ENCODE measurements around the gene RGS6. TPM values are rescaled to one million over a fixed set of nuclear protein-coding genes. Genes with fewer than 3 reads are reported as not detected.
A peak's percentile ranks its signal among the peaks of the same experiment; 100 is the strongest.

Gene RGS6
- total RNA-seq, 6 donors from 2014 or later: 0.83 to 12.9 (median 2.2) TPM; not detected in 1

DNA sequence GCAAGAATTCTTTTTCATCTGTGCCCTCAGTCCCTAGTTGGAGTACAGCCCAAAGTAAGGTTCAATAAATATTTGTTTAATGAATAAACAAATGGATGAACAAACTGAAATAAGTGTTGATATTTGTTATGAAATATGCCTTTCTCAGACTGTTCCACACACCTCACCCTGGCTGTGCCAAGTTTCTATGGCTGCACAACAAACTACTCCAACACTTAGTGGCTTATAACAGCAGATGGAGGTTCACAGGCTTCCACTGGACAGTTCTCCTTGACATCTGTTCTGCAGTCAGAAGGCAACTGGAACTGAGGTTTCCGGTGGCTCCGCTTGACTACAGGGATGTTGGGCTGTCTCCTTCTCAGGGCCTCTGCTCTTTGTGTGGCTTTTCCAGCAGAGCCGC is 197.1 kb downstream of the RGS6 start:
- TF ChIP-seq POLR2A (IDR thresholded peaks at IDR 0.05) (no peak), EP300 (IDR thresholded peaks at IDR 0.05) (no peak), POLR2AphosphoS5 (IDR thresholded peaks at IDR 0.05) (no peak)
- TF ChIP-seq, protein P1, sequence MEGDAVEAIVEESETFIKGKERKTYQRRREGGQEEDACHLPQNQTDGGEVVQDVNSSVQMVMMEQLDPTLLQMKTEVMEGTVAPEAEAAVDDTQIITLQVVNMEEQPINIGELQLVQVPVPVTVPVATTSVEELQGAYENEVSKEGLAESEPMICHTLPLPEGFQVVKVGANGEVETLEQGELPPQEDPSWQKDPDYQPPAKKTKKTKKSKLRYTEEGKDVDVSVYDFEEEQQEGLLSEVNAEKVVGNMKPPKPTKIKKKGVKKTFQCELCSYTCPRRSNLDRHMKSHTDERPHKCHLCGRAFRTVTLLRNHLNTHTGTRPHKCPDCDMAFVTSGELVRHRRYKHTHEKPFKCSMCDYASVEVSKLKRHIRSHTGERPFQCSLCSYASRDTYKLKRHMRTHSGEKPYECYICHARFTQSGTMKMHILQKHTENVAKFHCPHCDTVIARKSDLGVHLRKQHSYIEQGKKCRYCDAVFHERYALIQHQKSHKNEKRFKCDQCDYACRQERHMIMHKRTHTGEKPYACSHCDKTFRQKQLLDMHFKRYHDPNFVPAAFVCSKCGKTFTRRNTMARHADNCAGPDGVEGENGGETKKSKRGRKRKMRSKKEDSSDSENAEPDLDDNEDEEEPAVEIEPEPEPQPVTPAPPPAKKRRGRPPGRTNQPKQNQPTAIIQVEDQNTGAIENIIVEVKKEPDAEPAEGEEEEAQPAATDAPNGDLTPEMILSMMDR (IDR thresholded peaks at IDR 0.05): no peak
- ATAC-seq (ENCODE audit: low FRiP score in 2 of 2): no peak
- Histone ChIP-seq H3K36me3 (no peaks in the 10 kb centered on the region), H3K9me3 (peaks cover 0 to 6% (median 0%) of the 10 kb centered on the region in 4 donors), H3K4me3 (no peak overlapping the region), H3K4me1 (peaks cover 0 to 19% (median 4%) of the 10 kb centered on the region in 4 donors), H3K27me3 (no peaks in the 10 kb centered on the region), H3K27ac (no peak overlapping the region)
- DNase-seq: peak in 1 of 2 donors; percentile 21
- 73 to 89% methylated on average over 3 of the region's 3 CpGs for WGBS, 2 donors

GRCh38 chr14:72141084-72141483 is 208.9 kb downstream of the RGS6 start:
- 95% methylated on average over 2 of the region's 2 CpGs for WGBS, 2 donors
- H3K27ac ChIP-seq: no peak overlapping the region
- no peak for ATAC-seq (ENCODE audit: low FRiP score in 2 of 2)
- TF ChIP-seq POLR2AphosphoS5 (IDR thresholded peaks at IDR 0.05) (no peak), POLR2A (IDR thresholded peaks at IDR 0.05) (no peak), EP300 (IDR thresholded peaks at IDR 0.05) (no peak)
- TF ChIP-seq, protein P1 (IDR thresholded peaks at IDR 0.05): no peak
- H3K27me3 ChIP-seq: no peaks in the 10 kb centered on the region
- H3K9me3 ChIP-seq: no peaks in the 10 kb centered on the region
- no peak overlapping the region for H3K4me3 ChIP-seq
- no peaks in the 10 kb centered on the region for H3K4me1 ChIP-seq
- no peaks in the 10 kb centered on the region for H3K36me3 ChIP-seq
- DNase-seq: no peak

DNA sequence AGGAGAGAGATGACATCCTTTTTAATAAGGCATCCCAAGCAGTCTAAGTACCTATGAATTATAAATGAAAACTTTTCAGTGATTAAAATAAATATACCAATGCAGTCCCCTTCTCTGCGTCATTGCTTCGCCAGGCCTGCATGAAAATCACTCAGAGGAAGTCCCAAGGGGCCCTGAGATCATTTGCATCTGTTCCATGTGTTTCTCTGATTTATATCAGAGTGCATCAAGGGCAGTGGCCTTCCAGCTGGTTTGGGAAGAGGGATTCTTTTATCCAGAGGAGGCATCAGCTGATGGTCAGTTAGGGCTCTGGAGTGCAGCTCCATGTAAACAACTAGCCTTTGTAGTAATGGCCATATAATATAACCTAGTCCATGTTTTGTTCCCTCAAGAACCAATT is 210.1 kb downstream of the RGS6 start:
- 84 to 85% methylated on average over 2 of the region's 2 CpGs for WGBS, 2 donors
- H3K27me3 ChIP-seq: no peaks in the 10 kb centered on the region
- no peak for ATAC-seq (ENCODE audit: low FRiP score in 2 of 2)
- H3K4me1 ChIP-seq: no peaks in the 10 kb centered on the region
- no peak overlapping the region for H3K4me3 ChIP-seq
- H3K9me3 ChIP-seq: no peaks in the 10 kb centered on the region
- no peak for TF ChIP-seq POLR2AphosphoS5 (IDR thresholded peaks at IDR 0.05)
- no peak for TF ChIP-seq POLR2A (IDR thresholded peaks at IDR 0.05)
- TF ChIP-seq, protein P1 (IDR thresholded peaks at IDR 0.05): no peak
- no peak for TF ChIP-seq EP300 (IDR thresholded peaks at IDR 0.05)
- no peak overlapping the region for H3K27ac ChIP-seq
- DNase-seq: no peak
- no peaks in the 10 kb centered on the region for H3K36me3 ChIP-seq

DNA sequence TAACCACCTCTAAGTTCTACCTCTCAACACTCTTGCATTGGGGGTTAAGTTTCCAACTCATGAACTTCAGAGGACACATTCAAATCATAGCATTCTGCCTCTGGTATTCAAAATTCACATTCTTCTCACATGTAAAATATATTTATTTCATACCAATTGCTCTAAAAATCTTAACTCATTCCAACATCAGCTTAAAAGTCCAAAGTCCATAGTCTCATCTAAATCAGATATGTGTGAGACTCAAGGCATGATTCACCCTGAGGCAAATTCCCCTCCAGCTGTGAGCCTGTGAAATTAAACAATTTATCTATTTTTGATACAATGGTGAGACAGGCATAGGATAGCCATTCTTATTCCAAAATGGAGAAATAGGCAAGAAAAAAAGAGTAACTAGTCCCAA is 214.0 kb downstream of the RGS6 start:
- Histone ChIP-seq H3K27ac (no peak overlapping the region), H3K4me3 (no peak overlapping the region), H3K36me3 (no peaks in the 10 kb centered on the region), H3K4me1 (no peaks in the 10 kb centered on the region), H3K27me3 (no peaks in the 10 kb centered on the region), H3K9me3 (no peaks in the 10 kb centered on the region)
- no peak for DNase-seq
- TF ChIP-seq EP300 (IDR thresholded peaks at IDR 0.05) (no peak), POLR2AphosphoS5 (IDR thresholded peaks at IDR 0.05) (no peak), POLR2A (IDR thresholded peaks at IDR 0.05) (no peak)
- TF ChIP-seq, protein P1 (IDR thresholded peaks at IDR 0.05): no peak
- no peak for ATAC-seq (ENCODE audit: low FRiP score in 2 of 2)

DNA sequence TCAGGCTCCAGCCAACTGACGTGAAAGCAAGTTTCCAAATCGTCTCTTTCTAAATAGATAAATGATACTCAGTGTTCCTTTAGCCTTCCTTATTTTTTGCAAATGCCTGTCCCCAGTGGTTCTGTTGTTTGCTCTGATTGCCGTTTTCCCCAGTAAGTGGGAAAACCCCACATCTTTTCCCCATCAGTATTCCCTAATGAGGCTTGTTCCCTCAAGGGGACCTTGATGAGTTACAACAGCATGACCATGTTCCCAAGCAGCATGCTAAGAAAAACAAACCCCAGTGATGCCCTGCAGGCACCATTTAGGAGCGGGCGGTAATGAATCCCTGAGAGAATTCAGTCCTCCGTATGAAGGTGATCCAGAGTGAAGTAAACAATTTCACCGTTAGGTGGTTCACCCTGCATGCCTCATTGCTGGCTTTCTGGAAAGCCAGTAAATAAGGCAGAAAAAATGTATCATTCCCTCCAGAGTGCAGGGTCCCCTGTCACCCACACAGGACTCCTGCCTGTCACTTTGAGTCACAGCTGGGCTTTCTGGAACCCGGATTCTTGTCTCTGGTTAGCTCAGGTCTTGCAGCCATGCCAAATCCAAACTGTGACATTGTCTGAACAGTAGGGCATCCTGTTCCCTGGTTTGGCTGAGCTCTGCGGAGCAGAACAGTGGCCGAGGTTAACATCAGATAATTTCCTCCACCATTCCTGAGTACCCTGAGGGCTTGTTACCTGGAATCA is 222.6 kb downstream of the RGS6 start:
- no peak for ATAC-seq (ENCODE audit: low FRiP score in 2 of 2)
- 84 to 92% methylated on average over 8 to 10 of the region's 10 CpGs for WGBS, 2 donors
- DNase-seq: no peak
- TF ChIP-seq, protein P1 (IDR thresholded peaks at IDR 0.05): no peak
- no peak for TF ChIP-seq POLR2AphosphoS5 (IDR thresholded peaks at IDR 0.05)
- TF ChIP-seq EP300 (IDR thresholded peaks at IDR 0.05): no peak
- TF ChIP-seq POLR2A (IDR thresholded peaks at IDR 0.05): no peak
- peaks cover 0 to 10% (median 0%) of the 10 kb centered on the region in 4 donors for H3K9me3 ChIP-seq
- H3K27me3 ChIP-seq: no peaks in the 10 kb centered on the region
- no peaks in the 10 kb centered on the region for H3K36me3 ChIP-seq
- no peak overlapping the region for H3K4me3 ChIP-seq
- no peak overlapping the region for H3K27ac ChIP-seq
- no peaks in the 10 kb centered on the region for H3K4me1 ChIP-seq
